HG03135 (cell line): ENCODE measurements around the gene RHBDL3.
"Not testable (repeated sequence)": the region's sequence is repeated elsewhere in the genome, so short reads cannot be mapped to it uniquely, and the experiment has no call there.

Experiments
- ATAC-seq: cut with Tn5 transposase; IDR thresholded peaks from one replicate; pipeline ENCODE4 v1.9.1; 2021; ENCODE audit warnings: mild to moderate bottlenecking, moderate library complexity; ENCODE audit not compliant: unreplicated experiment

The RHBDL3 gene, protein sequence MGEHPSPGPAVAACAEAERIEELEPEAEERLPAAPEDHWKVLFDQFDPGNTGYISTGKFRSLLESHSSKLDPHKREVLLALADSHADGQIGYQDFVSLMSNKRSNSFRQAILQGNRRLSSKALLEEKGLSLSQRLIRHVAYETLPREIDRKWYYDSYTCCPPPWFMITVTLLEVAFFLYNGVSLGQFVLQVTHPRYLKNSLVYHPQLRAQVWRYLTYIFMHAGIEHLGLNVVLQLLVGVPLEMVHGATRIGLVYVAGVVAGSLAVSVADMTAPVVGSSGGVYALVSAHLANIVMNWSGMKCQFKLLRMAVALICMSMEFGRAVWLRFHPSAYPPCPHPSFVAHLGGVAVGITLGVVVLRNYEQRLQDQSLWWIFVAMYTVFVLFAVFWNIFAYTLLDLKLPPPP

GRCh38 chr17:32265192-32265923, at the start of gene RHBDL3:
TSS of gene RHBDL3 (plus strand) at chr17:32265832. CDS start at chr17:32266190, 358 bp downstream.
- ATAC-seq: no peak

DNA sequence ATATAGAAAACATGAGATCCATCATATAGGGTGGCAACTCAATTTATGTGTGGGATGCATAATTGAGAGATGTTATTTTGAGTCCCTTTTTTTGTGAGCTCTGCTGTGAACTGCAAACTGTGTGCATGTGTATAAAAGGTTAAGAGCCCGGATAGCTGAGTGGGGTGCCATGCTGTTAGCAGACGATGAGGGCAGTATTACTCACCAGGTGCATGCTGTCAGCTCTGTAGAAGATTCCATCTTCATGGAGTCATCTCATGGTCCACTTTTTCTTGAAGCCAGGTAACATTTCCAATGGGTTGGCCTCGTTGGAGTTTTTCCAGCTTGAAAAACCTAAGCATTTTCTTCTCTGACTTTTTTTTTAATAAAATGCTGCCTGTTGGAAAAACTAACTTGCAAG, 43.0 kb upstream of the RHBDL3 start:
- no peak for ATAC-seq

DNA sequence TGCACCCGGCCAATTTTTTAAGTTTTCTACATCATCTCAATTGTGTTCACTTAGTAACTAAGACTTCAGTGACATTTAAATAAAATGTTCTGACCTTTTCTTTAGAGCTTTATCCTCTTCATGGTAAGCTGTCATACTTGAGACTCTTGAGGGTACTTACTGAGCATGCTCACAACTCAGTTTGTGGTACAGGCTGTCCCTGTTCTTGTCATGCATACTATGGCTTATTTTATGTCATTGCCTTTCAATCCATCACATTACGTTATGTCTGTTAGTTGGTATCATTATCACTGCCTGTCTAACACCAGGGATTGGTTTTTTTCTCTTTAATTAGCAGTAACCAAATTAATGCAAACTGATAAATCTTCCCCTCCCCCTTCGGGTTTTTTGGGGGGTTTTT, 41.9 kb upstream of the RHBDL3 start:
- ATAC-seq: no peak

- no peak for ATAC-seq
Observed at GRCh38 chr17:32226886-32227285, 38.7 kb upstream of the RHBDL3 start.

DNA sequence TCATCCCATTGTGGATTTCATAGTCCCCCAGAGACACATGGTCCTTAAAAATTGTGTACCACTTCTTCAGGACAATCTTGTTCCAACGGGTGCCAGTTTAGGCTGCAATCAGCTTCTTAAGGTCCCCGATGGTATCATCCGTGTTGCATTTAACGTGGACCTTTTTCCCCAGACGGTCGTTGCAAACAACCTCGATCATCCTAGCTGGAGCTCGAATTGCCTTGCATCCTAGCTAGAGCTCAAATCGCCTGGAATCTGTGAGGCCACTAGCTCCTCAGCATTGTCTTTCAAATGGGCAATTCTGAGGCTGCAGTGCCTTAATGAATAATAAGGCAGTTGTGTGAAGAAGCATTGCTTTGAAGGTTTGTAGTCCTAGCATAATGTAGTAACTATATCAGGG, 37.7 kb upstream of the RHBDL3 start:
- no peak for ATAC-seq

DNA sequence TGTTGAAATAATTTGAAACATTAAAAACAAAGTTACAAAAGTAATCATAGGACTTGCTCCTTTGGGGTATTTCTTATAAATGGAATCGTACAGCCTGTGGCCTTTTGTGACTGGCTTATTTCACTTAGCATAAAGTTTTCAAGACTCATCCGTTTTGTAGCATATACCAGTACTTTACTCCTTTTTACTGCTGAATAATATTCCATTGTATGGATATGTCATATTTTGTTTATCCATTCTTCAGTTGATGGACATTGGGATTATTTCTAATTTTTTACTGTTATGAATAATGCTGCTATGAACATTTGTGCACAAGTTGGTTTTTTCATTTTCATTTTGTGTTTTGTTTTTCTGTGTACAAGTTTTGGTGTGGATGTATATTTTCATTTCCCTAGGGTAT, 30.0 kb upstream of the RHBDL3 start:
- ATAC-seq: no peak

GRCh38 chr17:32239456-32239855, 26.2 kb upstream of the RHBDL3 start:
- ATAC-seq: no peak

DNA sequence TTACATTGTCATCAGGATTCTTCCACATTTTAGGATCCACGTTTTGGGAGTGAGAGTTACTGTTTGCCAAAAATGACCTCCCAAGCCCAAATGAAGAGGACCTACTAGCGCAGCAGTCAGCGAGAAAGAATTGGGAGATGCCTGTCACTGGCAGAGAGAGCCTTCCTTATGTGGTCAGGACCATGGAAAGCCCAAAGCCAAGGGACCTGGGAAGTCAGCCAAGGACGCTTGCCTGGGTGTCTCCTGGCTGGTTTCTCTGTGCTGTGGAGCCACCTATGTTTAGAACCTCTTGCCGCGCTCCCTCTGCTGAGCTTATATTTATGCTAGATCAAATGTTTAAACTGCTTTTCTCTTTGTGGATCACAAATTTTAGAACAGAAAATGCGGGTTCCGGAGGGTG, 24.9 kb upstream of the RHBDL3 start:
- ATAC-seq: no peak

- ATAC-seq: no peak
Observed at GRCh38 chr17:32241640-32242039, 24.0 kb upstream of the RHBDL3 start.

DNA sequence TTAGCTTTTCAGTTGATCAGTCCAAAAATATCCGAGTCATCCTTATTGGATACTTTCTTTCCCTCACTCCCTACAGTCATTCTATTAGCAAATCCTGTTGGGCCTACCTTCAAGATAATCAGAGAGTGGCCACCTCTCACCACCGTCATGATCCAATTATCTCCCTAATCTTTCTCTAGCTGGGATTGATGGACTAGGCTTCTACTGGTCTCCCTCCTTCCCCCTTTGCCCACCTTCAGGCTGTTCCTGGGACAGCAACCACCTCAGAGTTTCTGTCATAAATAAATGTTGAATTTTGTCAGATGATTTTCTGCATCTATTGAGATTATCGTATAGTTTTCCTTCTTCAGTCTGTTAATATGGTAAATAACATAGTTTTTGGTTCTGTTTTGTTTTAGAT, 16.2 kb upstream of the RHBDL3 start:
- ATAC-seq: no peak

DNA sequence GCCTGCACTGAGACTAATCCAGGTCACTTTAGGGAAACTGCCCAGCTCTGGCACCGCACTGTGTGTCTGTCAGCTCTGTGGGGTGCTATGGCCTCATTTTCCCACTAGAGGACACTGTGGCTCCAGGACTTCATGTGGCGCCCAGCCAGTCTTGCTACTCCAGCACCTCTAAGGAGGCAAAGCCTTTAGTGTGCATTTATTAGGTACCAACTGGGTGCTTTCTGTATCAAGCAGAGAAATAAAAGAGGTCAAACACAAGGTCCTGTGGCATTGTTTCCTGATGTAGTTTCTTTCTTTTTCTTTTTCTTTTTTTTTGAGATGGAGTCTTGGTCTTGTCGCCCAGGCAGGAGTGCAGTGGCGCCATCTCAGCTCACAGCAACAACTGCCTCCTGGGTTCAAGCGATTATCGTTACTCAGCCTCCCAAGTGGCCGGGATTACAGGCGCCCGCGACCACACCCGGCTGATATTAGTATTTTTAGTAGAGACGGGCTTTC, 12.5 kb upstream of the RHBDL3 start:
- no peak for ATAC-seq

DNA sequence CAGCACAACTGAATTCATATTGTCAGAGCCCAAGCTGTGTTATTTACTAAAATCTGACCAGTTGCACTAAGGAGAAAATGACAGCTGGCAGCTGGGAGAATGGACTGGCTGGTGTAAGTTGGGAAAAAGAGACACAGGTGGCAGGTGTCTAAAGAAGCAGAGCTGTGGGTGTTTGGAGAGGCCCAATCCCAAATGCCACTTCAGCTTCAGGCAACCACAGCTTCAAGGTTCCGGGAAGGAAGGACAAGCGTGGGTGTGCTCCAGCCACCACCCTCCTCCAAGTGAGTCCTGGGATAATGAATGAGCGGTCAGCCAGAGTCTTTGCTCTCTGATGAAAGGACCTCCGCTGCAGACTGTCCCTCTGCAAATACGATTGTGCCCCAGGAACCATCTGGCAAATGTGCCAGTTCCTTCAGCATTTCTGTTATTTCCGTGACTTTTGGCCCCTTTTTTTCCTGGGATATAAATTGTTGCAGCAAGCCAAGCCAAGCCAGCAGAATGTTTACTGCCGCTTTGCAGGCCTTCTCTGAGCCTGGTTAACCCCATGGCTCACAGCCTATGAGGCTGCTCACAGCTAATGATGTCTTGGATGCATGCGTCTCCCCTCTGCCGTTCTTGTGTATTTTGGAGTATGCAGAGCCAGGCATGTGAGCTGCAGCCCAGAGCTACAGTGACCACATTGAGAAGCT, 9.5 kb upstream of the RHBDL3 start:
- ATAC-seq: no peak

DNA sequence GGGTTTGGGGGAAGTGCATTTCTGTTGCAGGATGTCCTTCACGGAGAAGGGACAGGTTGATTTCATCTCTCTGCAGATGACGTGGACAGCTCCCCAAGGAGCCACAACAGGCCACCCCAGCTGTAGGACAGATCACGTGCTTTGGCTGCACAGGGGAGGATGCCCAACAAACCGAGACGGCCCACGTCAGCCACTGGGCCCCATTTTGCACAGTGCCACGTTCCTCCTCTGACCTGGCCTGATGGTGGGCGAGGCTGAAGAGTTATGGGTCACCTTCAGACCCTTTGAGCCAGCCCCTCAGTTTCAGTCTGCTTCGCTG, 9.0 kb upstream of the RHBDL3 start:
- no peak for ATAC-seq

DNA sequence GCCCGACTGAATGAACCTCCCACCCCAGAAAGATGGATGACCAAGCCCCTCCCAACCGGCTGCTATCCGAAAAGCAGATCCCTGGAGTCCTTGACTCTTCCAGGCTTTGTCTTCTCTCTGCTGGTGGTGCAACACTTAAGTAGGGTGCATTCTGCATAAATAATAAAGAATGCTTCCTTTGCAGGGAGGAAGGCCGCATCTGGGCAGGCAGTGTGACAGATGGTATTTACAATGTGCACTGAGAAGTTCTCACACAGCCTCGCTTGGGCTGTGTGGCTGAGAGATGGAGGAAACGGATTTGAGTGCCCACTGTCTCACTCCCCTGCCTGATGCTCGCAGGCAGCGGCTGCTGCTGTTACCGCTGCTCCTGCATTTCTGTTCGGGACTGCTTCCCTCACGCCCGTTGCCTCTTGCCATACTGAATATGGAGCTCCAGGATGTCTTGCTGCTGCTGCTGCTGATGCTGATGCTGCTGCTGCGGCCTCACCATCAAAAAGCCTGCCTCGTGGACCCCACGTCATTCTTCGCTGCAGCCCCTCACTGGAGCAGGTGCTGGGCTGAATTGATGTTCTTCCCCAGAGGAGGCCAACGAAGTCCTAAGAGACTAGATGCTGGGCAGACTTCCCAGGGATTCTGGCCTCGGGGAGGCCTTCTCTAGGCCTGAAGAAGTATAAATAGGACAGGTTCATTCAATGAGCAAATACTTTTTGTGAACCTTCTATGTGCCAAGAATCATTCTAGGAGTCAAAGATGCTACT, 7.1 kb upstream of the RHBDL3 start:
- ATAC-seq: no peak

DNA sequence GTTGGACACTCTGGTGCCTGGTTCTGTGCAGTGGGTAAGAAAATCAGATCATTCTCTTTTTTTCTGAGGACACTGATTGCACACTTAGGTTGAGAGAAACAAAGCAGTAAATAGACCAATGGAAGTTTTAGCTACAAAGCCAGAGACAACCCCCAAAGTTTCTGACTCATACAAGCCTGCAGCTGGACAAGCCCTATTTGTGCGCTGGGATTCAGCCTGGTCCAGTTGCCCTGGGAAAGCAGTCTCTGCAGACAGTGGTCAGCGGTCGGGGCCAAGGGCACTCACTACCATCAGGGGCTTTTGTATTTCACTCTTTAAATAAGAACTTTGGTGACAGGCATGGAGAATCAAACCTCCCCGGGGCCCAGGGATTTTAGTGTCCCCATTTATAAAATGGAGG, 6.0 kb upstream of the RHBDL3 start:
- ATAC-seq: no peak

DNA sequence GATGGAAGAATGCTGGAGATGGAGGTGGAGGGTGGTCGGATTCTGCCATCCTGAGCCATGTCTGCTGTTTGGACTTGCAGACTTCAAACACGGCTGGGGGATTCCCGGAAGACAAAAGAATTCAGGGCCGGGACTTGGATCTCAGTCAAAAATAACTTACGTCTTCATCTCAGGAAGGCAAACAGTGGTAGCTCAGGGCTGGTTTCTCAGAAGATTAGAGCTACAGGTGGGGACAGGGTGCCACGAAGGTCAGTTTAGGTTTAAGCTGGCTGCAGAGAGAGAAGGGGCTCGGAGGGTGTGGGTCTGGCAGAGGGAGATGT, 4.3 kb upstream of the RHBDL3 start:
- ATAC-seq: no peak

- ATAC-seq: no peak
Observed at GRCh38 chr17:32261936-32262510, 3.6 kb upstream of the RHBDL3 start.

GRCh38 chr17:32263515-32263914, 2.1 kb upstream of the RHBDL3 start:
- not testable (repeated sequence) for ATAC-seq

DNA sequence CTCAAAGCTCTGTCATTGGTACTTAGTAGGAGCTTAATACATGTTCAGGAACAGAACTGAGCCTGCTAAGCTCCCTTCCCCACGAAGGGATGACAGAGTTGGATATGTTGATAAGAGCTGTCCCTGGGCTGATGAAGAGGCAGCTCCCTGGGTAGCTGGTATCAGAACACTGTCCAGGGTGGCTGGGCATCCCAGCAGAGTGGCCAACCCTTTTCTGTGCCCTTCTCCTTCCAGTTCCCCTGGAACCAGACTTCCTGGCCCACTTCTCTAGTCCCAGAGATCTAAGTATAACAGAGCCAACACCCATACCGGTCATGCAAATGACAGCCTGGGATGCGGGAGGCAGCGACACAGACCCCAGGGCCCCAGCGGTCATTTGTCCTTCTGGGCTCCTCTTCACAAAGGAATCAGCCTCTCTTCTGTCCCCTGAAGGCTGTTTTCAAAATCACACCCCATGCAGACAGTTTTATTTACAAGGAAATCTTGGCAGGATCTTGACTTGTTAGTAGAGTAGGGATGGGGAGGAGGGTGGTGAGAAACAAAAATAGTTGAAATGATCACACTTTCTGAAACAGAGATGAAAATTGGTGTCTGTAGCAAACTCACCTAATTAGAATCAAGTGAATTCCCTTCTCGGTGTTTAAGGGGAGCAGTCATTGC, 1.4 kb upstream of the RHBDL3 start:
- ATAC-seq: no peak

GRCh38 chr17:32264823-32265191, 825 bp upstream of the RHBDL3 start:
- no peak for ATAC-seq

GRCh38 chr17:32266051-32266388, 388 bp downstream of the RHBDL3 start:
- no peak for ATAC-seq
